HK-2 (cell line): Measurements from ENCODE around the gene ESPN.
"Not testable (repeated sequence)": the region's sequence is repeated elsewhere in the genome, so short reads cannot be mapped to it uniquely, and the experiment has no call there.

Experiments
- DNase-seq: peaks from one replicate; pipeline ENCODE4 v3.0.0-alpha.2; 2018; ENCODE audit not compliant: unreplicated experiment

ESPN gene

GRCh38 chr1:6447818-6448748 is 23.5 kb downstream of the ESPN start:
- DNase-seq: no peak

DNA sequence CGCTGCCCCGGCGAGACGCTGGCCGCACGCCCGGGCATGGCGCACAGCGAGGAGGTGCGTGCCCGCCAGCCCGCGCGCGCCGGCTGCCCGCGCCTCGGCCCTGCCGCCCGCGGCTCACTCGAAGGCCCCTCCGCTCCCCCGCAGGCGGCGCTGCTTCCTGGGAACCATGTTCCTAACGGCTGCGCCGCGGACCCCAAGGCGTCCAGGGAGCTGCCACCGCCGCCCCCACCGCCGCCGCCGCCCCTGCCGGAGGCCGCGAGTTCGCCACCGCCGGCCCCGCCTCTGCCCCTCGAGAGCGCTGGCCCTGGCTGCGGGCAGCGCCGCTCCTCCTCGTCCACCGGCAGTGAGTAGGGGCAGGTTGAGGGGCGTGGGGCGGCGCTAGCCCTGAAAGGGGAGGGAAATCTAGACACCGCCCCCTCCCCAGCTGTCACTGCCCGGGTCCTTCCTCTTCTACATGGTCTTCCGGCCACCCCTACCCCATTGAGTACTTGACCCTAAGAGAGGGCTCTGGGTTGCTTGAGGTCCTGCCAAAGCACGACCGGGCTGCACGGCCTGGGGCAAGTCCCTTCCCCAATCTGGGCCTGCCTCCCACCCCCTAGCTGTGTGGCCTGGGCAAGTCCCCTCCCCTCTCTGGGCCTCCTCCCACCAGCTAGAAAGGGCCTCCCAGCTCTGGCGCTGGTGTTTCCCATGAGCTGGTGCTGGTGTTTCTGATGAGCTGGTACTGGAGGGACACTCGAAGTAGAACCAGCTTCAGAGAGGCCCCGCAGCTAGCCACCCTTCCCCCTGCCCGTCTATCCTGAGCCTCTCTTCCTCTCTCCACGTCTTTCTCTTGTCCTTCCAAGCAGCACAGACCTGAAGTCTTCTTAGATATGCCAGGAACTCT is 24.4 kb downstream of the ESPN start:
- DNase-seq: no peak

- DNase-seq: no peak
Measured at GRCh38 chr1:6450005-6450450, 25.5 kb downstream of the ESPN start.

- DNase-seq: not testable (repeated sequence)
Measured at GRCh38 chr1:6450486-6450885, 25.9 kb downstream of the ESPN start.

DNA sequence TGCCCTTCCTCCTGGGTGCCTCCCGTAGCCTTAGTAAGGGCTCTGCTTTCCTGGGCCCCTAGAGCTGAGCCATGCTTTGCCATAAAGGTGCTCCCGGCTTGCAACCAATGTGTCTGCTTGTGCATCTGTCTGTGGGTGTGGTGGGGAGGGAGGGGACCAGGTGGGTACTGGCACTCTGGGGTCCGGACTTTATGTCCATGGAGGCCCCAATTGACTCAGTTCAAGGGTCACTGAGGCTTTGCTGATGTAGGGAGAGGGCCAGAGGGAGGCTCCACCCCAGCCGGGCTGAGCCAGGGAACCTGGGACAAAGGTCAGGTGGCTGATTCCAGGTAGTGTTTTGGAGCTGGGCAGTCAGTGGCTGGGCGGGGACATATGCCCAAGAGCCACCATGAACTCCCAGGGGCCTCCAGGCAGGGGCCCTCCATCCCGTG is 26.4 kb downstream of the ESPN start:
- no peak for DNase-seq

GRCh38 chr1:6453895-6454855 is 29.6 kb downstream of the ESPN start:
- DNase-seq: not testable (repeated sequence)

GRCh38 chr1:6454856-6455751 is 30.5 kb downstream of the ESPN start:
- no peak for DNase-seq

DNA sequence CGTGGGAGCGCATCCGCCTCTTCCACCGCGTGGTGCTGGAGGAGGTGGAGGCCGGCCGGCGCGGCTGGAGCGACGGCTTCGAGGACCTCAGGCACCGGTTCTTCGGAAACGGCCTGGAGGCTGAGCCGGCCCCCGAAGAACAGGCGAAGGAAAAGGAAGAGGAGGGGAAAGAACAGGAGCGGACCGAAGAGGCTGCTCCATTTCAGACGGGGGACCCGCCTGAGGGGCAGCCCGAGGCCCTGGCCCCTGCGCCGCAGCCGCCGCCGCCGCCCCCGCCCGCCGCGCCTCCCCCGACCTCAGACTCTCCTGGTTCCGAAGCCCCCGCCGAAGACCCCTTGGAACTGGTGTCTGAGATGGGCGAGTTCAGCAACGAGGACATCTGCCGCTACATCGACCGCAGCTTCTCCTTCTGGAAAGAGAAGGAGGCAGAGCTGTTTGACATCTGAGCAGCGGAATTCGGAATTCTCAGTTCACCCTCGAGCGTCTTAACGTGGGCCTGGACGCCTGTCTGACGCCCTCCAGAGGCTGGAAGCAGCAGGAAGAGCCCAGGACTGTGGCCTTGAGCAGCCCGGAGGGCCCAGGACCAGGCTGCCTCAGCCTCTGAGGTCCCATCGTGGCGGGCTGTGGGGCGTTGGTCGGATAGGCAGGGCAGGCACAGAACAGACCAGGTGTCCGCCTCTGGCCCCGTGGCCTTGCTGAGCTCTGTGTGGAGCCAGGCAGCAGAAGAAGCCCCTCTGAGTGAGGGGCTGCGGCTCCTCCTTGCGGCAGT is 31.4 kb downstream of the ESPN start:
- not testable (repeated sequence) for DNase-seq

- DNase-seq: no peak
Measured at GRCh38 chr1:6456800-6457466, 32.4 kb downstream of the ESPN start.

DNA sequence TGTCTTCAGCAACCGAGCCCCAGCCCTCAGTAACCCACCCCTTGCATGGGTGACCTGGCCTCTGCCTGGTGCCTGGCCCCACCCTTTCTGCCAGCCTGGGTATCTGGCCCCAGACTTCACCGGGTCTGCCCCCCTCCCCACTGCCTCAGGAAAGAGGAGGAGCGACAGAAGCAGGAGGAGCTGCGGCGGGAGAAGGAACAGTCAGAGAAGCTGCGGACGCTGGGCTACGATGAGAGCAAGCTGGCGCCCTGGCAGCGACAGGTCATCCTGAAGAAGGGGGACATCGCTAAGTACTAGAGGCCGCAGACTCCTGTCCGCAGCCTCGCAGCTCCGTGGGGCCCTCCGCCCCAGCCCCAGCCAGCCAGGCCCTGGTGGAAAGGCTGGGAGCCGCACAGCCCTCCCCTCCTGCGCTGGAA is 35.3 kb downstream of the ESPN start:
- DNase-seq: no peak

DNA sequence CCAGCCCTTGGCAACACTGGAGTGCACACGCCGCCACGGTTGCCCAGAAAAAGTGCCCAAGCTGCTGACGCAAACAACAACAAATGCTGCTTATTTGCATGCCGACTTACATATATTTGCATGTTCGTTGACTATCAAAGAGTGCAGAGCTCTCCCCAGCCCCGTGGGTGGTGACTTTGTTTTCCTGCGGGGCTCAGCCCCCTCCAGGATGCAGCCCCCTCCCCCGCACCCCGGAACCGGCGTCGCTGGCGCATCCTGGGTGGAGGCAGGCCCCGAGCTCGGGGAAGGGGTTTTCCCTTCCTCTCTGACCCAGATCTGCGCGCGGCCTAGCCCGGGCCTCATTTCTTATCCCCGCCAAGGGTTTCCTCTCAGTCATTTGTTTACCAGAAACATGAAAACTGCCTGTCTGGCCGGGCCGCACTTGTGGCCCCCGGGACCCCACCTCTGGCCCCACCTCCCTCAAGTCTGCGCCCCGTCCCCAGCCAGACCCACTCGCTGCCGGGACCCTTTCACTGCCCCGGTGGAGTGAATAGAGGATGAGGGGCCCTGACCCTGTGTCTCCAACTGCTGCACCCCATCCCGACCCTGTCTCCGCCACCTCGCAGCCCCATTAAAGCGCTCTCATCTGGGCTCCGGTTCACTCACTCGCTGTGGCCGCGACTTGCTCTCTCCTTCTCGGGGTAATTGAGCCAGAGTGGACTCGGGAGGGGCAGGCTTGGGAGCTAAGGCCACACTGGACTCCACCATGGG is 35.9 kb downstream of the ESPN start:
- no peak for DNase-seq

DNA sequence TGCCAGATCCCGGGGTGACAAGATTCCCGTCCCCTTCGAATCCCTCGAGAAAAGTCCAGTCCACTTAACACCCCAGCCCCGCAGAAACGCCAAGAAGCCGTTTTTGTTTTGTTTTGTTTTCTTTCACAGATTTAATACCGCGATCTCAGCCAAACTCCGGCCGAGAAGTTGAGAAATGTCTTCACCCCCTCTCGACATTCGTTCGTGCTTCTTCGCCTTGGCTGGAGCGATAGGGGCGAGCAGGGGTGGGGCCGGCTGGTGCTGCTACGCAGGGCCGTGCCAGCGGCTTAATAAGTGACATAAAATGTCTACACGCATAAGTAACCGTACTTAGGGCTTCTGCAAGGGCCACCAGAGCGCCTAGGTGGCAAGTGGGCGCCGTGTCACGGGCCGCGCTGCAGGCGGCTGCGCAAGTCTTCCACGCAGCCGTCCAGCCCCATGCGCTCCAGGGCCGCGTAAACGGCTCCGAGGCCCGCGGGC is 36.5 kb downstream of the ESPN start:
- no peak for DNase-seq

GRCh38 chr1:6461538-6462411 is 37.2 kb downstream of the ESPN start:
- DNase-seq: no peak

DNA sequence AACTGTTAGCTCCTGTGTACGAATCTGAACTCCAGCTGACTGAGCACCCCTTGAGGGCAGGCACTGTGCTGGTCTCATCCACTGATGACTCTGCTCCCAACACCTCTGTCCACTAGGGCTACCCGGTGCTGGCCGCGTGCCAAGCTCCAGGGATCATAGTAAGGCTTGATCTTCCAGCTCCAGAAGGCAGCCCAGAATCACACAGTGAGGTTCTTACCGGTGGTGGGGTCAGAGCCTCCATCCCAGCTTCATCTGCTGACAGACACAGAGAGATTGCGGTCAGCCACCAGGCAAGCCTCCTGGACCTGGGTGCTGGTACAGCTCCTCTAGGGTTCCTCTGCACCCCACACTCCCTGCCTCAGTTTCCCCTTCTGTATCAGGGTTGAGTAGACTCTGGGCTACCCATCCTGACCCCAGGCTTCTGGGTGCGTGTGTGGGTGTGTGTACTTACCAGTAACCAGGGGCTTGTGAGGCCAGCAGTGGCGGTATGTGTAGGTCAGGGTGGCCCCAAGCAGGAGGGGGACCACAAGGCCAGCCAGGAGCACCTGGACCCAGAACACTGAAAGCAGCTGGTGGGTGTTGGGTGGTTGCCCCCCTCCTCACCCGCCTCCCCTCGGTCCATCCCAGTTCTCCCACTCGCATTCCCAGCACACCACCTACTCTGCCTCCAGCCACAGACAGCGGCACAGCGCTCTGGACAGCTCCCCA is 38.0 kb downstream of the ESPN start:
- no peak for DNase-seq

- no peak for DNase-seq
Measured at GRCh38 chr1:6463120-6463412, 38.5 kb downstream of the ESPN start.

DNA sequence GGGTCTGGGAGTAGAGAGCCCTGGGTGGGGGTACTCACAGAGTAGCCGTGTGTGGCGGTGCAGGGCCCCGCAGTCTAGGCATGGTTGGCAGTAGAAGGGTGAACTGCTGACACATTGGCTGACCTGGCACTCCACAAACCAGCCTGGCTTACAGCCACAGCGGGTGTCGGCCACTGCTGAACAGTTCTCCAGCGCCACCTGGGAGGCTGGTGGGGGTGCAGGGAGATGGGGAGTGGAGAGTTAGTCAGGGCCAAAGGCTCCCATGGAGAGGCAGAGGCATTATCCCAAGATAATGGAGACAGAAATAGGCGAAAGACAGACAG is 39.9 kb downstream of the ESPN start:
- DNase-seq: no peak

DNA sequence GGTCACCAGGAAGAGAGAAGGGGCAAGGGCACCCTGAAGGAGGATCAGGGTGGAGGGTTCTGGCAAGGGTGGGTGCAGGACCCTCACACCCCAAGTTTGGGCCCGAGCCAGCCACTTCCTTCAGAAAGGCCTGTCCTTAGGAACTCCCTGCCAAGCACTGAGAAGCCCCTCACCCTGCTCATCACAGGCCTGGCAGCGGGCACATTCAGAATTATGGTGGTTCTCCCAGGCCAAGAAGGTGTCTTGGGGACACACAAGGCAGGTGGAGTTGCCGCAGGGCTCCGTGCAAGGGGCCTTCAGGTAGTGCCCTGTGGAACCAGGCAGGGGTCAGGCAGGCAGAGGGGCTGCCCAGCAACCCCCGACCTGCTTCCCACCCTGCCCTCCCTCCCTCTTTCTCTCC is 40.3 kb downstream of the ESPN start:
- DNase-seq: no peak
